IPS-NIHi11 (cell line): Measurements from ENCODE around the gene TNS2.

ENCODE experiments used
- DNase-seq: peaks from one replicate; pipeline ENCODE4 v3.0.0; 2012; ENCODE audit warnings: mixed read lengths, low spot score

TNS2 gene

DNA sequence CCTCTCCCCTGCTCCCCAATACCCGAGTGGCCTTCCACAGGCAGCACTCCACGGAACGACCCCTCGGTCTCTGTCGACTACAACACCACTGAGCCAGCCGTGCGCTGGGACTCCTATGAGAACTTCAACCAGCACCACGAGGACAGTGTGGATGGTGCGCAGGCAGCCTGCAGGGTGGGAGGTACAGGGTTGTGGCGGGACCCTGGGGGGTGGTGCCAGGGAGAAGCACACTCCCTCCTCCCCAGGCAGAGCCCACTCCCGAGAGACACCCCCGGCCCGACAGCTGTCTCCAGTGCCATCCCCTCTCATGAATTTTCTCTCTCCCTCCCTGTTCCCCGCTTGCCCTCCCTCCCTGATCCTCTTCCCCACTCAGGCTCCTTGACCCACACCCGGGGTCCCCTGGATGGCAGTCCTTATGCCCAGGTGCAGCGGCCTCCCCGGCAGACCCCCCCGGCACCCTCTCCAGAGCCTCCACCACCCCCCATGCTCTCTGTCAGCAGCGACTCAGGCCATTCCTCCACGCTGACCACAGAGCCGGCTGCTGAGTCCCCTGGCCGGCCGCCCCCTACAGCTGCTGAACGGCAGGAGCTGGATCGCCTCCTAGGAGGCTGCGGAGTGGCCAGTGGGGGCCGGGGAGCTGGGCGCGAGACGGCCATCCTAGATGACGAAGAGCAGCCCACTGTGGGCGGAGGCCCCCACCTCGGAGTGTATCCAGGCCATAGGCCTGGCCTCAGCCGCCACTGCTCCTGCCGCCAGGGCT, 9.0 kb downstream of the TNS2 start:
- no peak for DNase-seq

DNA sequence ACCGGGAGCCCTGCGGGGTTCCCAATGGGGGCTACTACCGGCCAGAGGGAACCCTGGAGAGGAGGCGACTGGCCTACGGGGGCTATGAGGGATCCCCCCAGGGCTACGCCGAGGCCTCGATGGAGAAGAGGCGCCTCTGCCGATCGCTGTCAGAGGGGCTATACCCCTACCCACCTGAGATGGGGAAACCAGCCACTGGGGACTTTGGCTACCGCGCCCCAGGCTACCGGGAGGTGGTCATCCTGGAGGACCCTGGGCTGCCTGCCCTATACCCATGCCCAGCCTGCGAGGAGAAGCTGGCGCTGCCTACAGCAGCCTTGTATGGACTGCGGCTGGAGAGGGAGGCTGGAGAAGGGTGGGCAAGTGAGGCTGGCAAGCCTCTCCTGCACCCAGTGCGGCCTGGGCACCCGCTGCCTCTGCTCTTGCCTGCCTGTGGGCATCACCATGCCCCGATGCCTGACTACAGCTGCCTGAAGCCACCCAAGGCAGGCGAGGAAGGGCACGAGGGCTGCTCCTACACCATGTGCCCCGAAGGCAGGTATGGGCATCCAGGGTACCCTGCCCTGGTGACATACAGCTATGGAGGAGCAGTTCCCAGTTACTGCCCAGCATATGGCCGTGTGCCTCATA, 9.7 kb downstream of the TNS2 start:
- no peak for DNase-seq

DNA sequence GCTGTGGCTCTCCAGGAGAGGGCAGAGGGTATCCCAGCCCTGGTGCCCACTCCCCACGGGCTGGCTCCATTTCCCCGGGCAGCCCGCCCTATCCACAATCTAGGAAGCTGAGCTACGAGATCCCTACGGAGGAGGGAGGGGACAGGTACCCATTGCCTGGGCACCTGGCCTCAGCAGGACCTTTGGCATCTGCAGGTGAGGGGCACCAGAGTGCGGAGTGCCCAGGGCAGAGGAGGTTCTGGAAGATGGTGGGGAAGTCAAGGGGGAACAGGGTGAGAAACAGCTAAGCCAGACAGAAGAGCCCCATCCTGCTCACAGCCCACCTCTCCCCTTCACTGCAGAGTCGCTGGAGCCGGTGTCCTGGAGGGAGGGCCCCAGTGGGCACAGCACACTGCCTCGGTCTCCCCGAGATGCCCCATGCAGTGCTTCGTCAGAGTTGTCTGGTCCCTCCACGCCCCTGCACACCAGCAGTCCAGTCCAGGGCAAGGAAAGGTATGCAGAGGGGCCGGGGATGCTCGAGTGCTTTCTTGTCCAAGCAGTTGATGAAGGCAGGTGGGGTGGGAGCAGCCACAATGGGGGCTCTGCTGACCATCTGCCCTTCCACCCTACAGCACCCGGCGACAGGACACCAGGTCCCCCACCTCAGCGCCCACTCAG, 10.3 kb downstream of the TNS2 start:
- DNase-seq = no peak

DNA sequence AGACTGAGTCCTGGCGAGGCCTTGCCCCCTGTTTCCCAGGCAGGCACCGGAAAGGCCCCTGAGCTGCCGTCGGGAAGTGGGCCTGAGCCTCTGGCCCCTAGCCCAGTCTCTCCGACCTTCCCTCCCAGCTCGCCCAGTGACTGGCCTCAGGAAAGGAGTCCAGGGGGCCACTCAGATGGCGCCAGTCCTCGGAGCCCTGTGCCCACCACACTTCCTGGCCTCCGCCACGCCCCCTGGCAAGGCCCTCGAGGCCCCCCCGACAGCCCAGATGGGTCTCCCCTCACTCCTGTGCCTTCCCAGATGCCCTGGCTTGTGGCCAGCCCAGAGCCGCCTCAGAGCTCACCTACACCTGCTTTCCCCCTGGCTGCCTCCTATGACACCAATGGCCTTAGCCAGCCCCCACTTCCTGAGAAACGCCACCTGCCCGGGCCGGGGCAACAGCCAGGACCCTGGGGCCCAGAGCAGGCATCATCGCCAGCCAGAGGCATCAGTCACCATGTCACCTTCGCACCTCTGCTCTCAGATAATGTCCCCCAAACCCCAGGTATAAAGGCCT, 10.9 kb downstream of the TNS2 start:
- DNase-seq = no peak

DNA sequence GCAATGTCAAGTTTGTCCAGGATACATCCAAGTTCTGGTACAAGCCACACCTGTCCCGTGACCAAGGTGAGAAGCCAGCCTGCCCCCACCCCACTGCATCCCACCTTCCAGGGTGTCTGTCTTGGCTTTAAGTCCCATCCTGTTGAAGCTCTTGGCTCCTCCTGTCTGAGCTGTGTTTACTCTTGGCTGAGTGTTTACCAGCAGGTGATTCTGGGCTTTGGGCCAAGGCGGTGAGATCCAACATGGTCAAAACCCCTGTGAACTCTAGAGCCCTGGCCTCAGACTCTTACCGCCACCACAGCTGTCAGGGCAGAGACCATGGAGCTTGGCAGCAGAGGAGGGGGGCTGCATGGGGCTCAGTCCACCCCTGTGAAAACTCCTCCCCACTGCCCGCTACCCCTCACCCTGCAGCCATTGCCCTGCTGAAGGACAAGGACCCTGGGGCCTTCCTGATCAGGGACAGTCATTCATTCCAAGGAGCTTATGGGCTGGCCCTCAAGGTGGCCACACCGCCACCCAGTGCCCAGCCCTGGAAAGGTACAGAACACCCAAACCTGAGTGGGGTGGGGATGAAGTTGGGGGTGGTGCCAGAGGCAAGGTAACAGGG, 11.6 kb downstream of the TNS2 start:
- peak; percentile 68 for DNase-seq

DNA sequence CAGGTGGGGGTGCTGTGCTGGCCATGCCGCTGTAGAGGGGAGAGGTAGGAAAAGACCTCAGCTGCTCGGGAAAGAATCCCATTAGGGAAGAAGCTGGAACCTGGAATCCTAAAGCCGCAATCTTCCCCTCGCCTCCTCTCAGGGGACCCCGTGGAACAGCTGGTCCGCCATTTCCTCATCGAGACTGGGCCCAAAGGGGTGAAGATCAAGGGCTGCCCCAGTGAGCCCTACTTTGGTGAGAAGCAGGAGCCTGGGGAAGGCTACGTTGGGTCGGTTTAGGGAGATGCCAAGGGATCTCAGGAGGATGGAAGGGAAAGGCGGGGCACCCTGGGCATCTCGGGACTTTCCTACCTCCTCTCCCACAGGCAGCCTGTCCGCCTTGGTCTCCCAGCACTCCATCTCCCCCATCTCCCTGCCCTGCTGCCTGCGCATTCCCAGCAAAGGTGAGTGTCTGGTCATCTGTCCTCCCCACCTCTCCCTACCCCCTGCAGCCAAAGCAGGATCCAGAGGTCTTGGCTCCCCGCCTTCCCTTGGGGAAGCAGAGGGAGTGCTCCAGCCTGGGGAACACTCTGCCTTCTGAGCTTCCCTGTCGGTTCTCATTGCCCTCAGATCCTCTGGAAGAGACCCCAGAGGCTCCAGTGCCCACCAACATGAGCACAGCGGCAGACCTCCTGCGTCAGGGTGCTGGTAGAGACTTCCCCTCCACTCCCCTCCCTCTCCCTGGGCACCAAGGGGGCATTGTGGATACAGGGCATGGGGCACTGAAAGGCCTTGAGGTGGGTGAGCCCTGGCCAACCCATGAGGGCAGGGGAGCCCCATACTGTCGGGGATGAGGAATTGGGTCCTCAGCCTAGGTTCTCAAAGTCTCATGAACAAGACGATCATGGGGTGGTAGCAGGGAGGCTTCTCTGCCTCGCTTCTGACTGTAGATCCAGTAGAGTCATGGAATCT, 12.4 kb downstream of the TNS2 start:
- DNase-seq = no peak

DNA sequence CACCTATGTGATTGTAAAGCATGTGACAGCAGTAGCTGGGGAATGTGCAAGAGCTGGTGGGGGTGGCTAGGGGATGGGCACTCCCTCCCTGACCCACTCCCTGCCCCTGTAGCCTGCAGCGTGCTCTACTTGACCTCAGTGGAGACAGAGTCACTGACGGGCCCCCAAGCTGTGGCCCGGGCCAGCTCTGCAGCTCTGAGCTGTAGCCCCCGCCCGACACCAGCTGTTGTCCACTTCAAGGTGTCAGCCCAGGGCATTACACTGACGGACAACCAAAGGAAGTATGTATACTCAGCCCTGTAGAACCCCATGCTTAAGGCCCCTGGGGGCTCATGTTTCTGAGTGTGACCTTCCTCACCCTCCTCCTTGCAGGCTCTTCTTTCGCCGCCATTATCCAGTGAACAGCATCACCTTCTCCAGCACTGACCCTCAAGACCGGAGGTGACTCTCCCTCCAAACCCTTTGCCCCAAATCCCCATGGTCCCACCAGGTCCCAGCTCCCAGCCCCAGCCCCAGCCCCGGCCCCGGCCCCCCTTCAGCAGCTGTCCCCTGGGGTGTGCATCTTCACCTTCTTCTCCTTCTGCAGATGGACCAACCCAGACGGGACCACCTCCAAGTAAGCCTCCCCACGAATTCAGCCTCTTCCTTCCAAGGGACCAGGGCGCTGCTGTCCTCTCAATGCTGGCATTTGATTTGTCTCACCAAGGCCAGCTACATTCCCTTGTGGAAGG, 13.3 kb downstream of the TNS2 start:
- no peak for DNase-seq

DNA sequence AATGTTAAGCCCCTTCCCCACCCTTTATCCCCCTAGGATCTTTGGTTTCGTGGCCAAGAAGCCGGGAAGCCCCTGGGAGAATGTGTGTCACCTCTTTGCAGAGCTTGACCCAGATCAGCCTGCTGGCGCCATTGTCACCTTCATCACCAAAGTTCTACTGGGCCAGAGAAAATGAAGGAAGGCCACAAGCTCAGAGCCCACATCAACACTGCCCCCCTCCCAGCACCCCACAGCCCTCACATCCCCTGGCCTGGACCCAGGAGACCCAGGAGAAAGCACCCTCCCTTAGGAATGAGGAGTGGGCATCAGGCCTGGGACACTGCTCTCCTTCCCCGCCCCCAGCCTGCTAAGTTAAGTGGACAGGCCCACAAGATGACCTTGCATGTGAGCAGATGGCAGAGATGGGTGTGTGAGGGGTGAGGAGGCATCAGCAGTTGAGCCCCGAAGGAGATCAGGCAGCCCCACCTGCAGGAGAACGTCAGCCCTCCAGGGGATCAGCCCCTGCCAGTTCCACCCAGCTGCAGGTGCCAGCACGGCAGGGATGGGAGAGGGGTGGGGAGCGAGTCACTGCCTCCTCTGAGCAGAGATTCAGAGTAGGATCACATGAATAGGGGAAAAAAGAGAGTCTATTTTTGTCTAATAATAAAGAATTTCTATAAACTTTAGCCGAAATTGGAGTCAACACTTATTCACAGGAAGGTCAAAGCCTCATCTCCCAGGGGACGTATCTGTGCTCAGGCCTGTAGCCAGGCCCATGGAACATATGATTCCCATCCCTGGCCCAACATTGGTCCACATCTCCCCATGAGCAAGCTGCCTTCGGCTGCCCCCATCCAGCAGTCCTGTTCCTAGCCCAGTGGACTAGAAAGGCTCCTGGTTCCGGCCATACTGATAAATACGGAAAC, 14.1 kb downstream of the TNS2 start:
- no peak for DNase-seq

DNA sequence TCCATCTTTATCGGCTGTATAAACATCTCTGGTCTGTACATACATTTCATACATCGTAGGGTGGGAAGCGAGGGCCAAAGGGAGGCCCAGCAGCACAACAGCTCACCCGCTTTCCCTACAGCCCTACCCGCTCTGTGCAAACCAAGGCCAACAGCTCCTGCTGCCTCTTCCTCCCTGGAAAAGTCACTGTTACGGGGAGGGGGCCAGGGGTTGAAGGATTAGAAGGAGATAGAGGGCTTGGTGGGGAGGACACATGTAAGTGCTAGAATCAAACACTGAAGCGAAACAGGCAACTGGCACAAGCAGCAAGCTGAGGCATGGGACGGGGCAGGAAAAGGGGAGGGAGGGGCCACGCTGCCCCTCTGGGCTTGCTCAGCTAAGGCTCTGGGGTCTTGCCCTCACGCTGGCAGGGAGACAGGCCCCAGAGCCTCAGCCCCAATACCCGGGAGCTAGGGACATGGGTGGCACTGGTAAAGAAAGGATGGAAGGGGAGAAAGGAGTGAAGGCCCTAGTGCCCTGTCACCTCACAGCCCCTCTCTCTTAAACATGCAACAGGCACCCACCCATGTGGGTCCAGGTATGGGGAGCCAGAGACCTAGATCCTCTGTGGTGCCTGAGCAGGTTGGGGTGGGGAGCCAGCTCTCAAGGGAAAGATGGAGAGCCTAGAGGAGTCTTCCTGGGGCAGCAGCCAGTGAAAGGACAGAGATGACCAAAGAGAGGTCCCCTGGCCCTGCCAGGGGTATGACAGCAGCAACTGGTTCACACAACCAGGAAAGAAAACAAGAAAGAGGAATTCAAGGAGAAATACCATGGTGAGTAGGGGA, 15.0 kb downstream of the TNS2 start:
- DNase-seq = no peak

DNA sequence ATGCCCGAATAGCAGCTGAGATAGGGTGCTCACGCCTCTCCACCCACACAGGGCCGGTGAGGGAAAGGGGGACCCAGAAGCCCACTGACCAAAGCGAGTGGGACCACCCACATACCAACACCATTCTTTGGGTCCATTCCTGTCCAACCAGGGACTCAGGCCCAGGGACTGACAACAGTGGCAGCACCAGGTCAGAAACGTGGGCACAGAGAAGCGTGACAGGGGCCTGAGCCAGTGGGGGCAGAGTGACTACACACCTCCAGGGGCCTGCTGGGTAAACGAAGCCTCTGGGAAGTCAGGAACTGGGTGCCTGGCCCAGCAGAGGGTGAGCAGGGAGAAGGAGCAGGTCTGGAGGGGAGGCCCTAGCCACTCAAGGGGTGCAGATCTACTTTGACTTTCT, 15.6 kb downstream of the TNS2 start:
- DNase-seq = no peak

DNA sequence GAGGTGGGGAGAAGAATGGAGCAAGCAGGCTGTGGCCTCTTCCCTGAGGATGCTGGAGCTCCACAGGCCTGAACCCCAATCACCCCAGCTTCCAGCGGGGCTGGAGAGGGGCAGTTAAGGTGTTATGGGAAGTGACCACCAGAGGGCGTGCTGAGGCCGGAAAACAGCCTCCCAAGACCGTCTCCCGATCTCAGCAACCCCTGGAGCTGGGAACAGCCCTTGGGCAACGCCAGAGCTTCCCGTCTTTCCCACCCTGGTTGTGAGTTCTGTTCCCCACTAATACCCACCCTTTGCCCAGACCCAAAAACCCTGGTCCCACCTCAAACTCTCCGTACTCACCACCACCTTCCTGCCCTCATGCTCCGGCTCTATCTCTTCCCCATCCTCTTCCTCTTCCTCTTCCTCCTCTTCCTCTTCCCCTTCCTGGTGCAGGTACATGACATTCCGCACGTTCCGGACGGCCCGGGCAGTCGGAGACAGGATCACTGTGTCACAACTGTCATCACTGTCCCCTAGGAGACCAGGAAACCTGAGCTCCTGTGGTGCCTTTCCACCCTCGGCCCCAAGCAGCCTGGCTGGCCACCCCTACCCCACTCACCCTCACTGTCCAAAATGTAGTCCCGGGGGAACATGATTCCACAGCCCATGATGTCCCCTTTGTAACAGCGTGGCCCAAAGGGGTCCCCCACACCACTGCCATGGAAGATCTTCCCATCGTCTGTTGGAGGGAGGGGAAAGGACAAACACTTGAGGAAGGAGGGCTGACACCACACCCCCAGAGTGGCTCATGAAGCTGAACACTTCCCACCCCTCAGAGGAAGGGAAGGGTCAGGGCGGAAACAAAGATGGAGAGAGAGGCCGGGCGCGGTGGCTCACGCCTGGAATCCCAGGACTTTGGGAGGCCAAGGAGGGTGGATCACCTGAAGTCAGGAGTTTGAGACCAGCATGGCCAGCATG, 16.4 kb downstream of the TNS2 start:
- DNase-seq = peak; percentile 92

DNA sequence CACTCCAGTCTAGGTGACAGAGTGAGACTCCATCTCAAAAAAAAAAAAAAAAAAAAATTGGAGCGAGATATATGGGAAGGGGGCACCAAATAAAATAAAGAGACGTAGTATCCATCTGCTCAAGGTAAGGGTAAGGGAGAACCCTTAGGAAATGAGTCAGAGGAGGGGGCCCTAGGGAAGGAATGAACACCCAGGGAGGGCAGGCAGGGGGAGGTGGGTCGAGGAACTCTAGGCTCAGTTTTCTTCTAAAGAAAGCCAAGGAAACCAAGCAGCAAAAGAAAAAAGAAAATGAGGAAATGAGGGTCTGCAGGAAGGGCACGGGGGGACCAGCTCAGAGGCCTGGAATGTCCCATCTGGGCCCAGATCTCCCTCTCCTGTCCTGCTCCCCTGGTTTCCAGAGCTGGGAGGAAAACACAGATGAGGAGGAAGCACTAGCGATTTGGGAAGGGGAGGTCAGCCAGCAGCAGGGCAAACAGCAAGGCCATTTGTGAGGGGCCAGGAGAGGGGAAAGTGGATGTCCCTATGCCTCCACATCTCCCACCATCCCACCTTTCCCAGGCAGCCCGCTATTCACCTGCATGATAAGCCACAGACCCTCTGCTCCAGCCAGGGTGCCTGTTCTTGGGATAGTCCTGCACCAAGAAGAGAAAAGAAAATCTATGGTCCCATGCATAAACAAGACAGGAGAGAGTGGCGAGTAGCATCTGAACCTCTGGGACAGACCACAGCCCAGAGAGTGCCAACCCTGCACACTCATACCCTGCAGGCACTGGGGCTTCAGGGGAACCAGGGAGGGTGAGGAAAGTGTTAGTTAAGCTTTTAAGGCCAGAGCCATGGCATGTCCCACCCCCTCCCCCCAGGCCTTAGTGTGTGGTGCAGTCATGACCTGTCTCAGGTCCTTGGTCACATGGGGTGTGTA, 17.5 kb downstream of the TNS2 start:
- no peak for DNase-seq

DNA sequence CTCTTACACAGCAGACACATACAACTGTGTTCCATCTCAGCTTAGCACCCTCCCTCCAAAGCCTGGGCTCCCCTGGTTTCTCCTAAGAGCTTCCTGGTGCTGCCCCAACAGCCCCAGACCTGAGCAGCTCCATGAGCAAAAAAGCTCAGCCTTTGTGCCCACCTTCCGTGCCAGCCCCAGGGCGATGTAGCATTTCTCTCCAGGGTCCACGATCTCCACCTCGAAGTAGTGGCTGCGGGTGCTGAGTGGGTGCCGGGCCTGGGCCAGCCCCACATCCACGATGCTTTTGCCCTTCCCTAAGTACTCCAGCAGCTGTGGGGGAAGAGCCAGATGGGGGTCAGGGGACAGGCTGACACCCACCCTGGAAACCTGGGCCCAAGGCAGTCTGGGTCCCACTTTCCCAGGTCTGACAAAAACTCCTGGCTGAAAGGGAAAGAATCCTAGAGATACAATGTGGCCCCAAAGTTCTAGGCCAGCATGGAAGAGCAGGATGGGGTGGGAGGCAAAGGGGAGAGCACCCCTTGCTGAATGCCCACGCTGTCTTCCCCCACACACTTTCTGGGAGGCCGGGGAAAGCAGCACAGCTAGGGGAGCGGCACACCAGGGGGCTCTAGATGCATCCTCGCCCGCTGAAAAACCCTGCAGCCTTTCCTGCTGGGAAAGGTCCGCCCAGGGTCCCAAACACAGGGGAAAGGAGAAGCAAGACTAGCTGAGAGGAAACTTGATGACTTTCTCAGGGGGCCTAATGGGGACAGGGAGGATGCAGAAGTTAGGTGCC, 18.3 kb downstream of the TNS2 start:
- no peak for DNase-seq

DNA sequence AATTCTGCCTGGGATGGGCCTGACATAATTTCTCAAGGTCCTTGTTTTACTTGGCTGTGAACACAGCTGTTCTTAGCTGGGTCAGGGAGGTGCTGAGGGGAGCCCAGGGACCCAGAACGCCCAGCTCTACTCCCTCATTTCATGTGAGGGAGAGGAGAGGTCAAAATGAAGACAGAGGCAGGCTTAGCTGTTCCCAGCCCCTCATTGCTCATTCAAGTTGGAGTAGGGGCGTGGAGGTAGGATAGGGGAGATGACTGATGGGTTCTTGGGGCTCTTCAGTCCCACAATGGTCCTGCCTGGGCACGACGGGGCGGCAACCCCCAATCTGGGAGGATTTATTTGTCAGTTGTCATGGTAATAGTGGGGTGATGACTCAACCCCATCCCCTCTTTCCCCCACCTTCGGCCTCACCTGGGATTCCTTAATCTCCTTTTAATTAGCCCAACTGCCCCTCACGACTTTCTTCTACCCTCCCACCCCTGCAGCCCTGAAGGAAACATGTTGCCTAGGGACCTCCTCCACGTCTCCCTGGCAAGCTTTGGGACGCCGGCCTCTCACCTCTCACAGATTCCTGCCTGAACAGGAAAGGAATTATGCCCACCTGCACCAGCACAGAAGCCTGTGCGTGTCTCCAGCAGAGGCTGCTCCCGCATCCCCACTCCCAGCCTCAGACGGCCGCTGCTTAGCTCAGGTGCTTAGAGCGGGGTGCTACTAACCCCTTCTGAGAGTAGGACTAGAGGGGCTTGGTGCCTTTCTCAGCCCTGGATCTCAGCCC, 19.1 kb downstream of the TNS2 start:
- no peak for DNase-seq
